K562 (cell line): Measurements from ENCODE around the gene PLCL1. TPM values are rescaled to one million over a fixed set of nuclear protein-coding genes. Genes with fewer than 3 reads are reported as not detected.

Experiments used
- ATAC-seq: fragments of 200-7000 bp; cut with Tn5 transposase; 3 replicates; pipeline ENCODE4 v1.9.1; 2020; ENCODE audit warnings: moderate library complexity
- BruUV-seq: library from RNA; stranded (reverse); fragments of 400-500 nt; replicated peaks from 2 replicates; lab custom pipeline; 2021; lab: Mats Ljungman, UMichigan
- CTCF ChIA-PET: fragments of 300-600 bp; formaldehyde crosslinking; extraction: SDS; loops from one replicate; lab custom pipeline; 2021; ENCODE audit warnings: low intra/inter-chr PET ratio; lab: Yijun Ruan, JAX
- POLR2A ChIA-PET: fragments of 300-600, 350-650 bp; sonication (Branson Sonifier 250); formaldehyde crosslinking; extraction: SDS; loops from one replicate; lab custom pipeline; 2021; ENCODE audit warnings: antibody characterized with exemption, inconsistent platforms; lab: Yijun Ruan, JAX
- DNase-seq, 4 experiments: peaks; one replicate each; pipeline versions ENCODE4 v3.0.0 to v3.0.0-alpha.2; 2011 to 2018; ENCODE audit warnings: low spot score in 3 of 4, mixed read lengths in 3 of 4; ENCODE audit errors: extremely low read depth in 1 of 4
- FAIRE-seq: peaks from 2 replicates; lab custom pipeline; 2011; peaks lifted over from hg19 to GRCh38; lab: Jason Lieb, UNC
- H2AFZ ChIP-seq: 2 replicates; pipeline ENCODE4 v1.6.0; 2011; ENCODE audit warnings: low read depth, low read length, control low read depth, inconsistent platforms
- H3K27ac ChIP-seq: fragments of 200-600 bp; 3 replicates; pipeline ENCODE4 v1.8.0; 2011; ENCODE audit warnings: low read depth, mild to moderate bottlenecking, control low read depth, inconsistent platforms, low read length, moderate library complexity, mixed read lengths; ENCODE audit errors: extremely low read depth
- H3K27me3 ChIP-seq, 2 experiments: fragments of 300-600 bp in 1 of 2; 2 replicates in 1 of 2; 3 replicates in 1 of 2; pipeline versions ENCODE4 v1.6.0 to v1.8.0; 2011; ENCODE audit warnings: inconsistent platforms in 2 of 2, low read length in 2 of 2, mild to moderate bottlenecking in 1 of 2, mixed read lengths in 1 of 2, moderate library complexity in 1 of 2; ENCODE audit not compliant: control insufficient read depth in 2 of 2, insufficient read depth in 2 of 2
- H3K36me3 ChIP-seq: fragments of 300-600 bp; 3 replicates; pipeline ENCODE4 v1.8.0; 2011; ENCODE audit warnings: mild to moderate bottlenecking, low read length, inconsistent platforms; ENCODE audit not compliant: control insufficient read depth, insufficient read depth
- H3K4me1 ChIP-seq, 2 experiments: fragments of 200-600 bp in 1 of 2; replicated peaks in 1 of 2; 2 replicates in 1 of 2; 3 replicates in 1 of 2; pipeline versions ENCODE4 v1.5.1 to v1.8.0; 2011; ENCODE audit warnings: inconsistent platforms in 2 of 2, low read length in 2 of 2, mild to moderate bottlenecking in 1 of 2, mixed read lengths in 1 of 2, moderate library complexity in 1 of 2; ENCODE audit not compliant: control insufficient read depth in 2 of 2, insufficient read depth in 2 of 2
- H3K4me2 ChIP-seq: 2 replicates; pipeline ENCODE4 v1.6.1; 2011; ENCODE audit warnings: low read length, control low read depth, inconsistent platforms, mixed read lengths; ENCODE audit not compliant: insufficient read depth
- H3K4me3 ChIP-seq: fragments of 200-600 bp; sonication (generic), shearing (Covaris generic); 2 replicates; pipeline ENCODE4 v1.5.1; 2016; ENCODE audit warnings: control low read depth, inconsistent platforms
- H3K79me2 ChIP-seq: fragments of 200-600 bp; 3 replicates; pipeline ENCODE4 v1.8.0; 2011; ENCODE audit warnings: low read length, inconsistent platforms; ENCODE audit not compliant: control insufficient read depth, insufficient read depth
- H3K9ac ChIP-seq, 2 experiments: 2 replicates each; pipeline versions ENCODE4 v1.6.0 to v1.6.1; 2011; ENCODE audit warnings: low read depth in 2 of 2, low read length in 2 of 2, control low read depth in 1 of 2, inconsistent platforms in 1 of 2, mild to moderate bottlenecking in 1 of 2, mixed read lengths in 1 of 2; ENCODE audit not compliant: insufficient read depth in 1 of 2
- H3K9me1 ChIP-seq: one replicate; pipeline ENCODE4 v1.6.0; 2011; ENCODE audit warnings: inconsistent platforms, mild to moderate bottlenecking, low read length, moderate library complexity; ENCODE audit not compliant: control insufficient read depth, insufficient read depth
- H3K9me3 ChIP-seq: replicated peaks from 2 replicates; pipeline ENCODE4 v1.5.1; 2011; ENCODE audit warnings: low read depth, low read length, inconsistent platforms; ENCODE audit not compliant: control insufficient read depth, insufficient read depth
- H4K20me1 ChIP-seq: replicated peaks from 2 replicates; pipeline ENCODE4 v1.6.1; 2011; ENCODE audit warnings: low read length, inconsistent platforms, mixed read lengths; ENCODE audit not compliant: control insufficient read depth, insufficient read depth
- ASH1L ChIP-seq: fragments of 450-650 bp; IDR thresholded peaks from 2 replicates; pipeline ENCODE4 v1.6.1; 2018; ENCODE audit warnings: borderline replicate concordance, mild to moderate bottlenecking, low read depth; ENCODE audit not compliant: partially characterized antibody
- CBFB ChIP-seq: sonication (generic); formaldehyde crosslinking; IDR thresholded peaks from 2 replicates; pipeline ENCODE4 v1.4.0; 2020; ENCODE audit warnings: mild to moderate bottlenecking, missing genetic modification reagents
- KAT7 ChIP-seq: sonication (generic); formaldehyde crosslinking; IDR thresholded peaks from 2 replicates; pipeline ENCODE4 v1.8.0; 2022; ENCODE audit warnings: missing genetic modification reagents, mild to moderate bottlenecking, borderline replicate concordance
- KAT8 ChIP-seq: fragments of 450-650 bp; IDR thresholded peaks from 2 replicates; pipeline ENCODE4 v1.6.1; 2016; ENCODE audit warnings: low read depth, mild to moderate bottlenecking
- MCM7 ChIP-seq, 2 experiments: fragments of 450-650 bp; IDR thresholded peaks; 2 replicates each; pipeline ENCODE4 v1.6.1; 2016 to 2018
- UBTF ChIP-seq, 2 experiments: IDR thresholded peaks; 2 replicates each; pipeline ENCODE4 v1.6.1; 2012; ENCODE audit warnings: improper control_type of control experiment in 2 of 2, low read depth in 2 of 2, low read length in 2 of 2, borderline replicate concordance in 1 of 2
- ZBTB8A ChIP-seq: fragments of 450-650 bp; IDR thresholded peaks from 2 replicates; pipeline ENCODE4 v1.6.1; 2018; ENCODE audit warnings: mild to moderate bottlenecking, moderate library complexity; ENCODE audit not compliant: partially characterized antibody
- ZNF212 ChIP-seq: fragments of 450-650 bp; formaldehyde crosslinking; IDR thresholded peaks from 2 replicates; pipeline ENCODE4 v1.4.0; 2020; ENCODE audit warnings: mild to moderate bottlenecking
- WGBS: fragments of 100-300 bp; shearing (Covaris generic); methylation state at CpG from one replicate; pipeline ENCODE4 v1.1.6; 2016; ENCODE audit warnings: low coverage, mixed read lengths; ENCODE audit not compliant: insufficient coverage; ENCODE audit errors: missing lambda C conversion rate; 5-methylcytosine and 5-hydroxymethylcytosine counted together
- in situ Hi-C: fragments of 300-500 bp; cut with MboI; formaldehyde crosslinking; loops from 4 replicates; pipeline ENCODE4 v1.15.0; 2018; ENCODE audit warnings: inconsistent platforms, mixed read lengths
- intact Hi-C: fragments of 100-400 bp; cut with micrococcal nuclease; formaldehyde crosslinking; loops from 2 replicates; pipeline ENCODE4 v1.14.2; 2022
- polyA plus RNA-seq, 8 experiments: library from polyadenylated mRNA; depleted of rRNA in 4 of 8; stranded (reverse) in 5 of 8; unstranded in 3 of 8; fragments of >200 nt; fragmentation: Nextera tagmentation in 2 of 8; fragmentation: Illumina TruSeq in 1 of 8; extraction: Ambion mirVana in 2 of 8; extraction: Trizol in 1 of 8; gene quantifications; 2 replicates each; pipeline versions ENCODE4 v1.2.1 to v1.2.3, GENCODE V29; 2011 to 2014; ENCODE audit warnings: inconsistent platforms in 1 of 8, missing spikeins in 1 of 8
- total RNA-seq, 7 experiments: library from RNA; depleted of rRNA in 6 of 7; stranded (reverse); fragments of >200 nt in 6 of 7; fragmentation: Illumina TruSeq in 2 of 7; extraction: Trizol in 2 of 7; gene quantifications; 2 replicates each; pipeline versions ENCODE4 v1.2.1 to v1.2.3, GENCODE V29; 2011 to 2021; ENCODE audit warnings: low replicate concordance in 1 of 7
- TF ChIP-seq, protein P1 (sequence below): fragments of 200-800 bp; sonication (Bioruptor generic); IDR thresholded peaks from 2 replicates; pipeline ENCODE4 v1.6.1; 2017; ENCODE audit warnings: missing genetic modification characterization, missing compliant biosample characterization
- TF ChIP-seq, protein P2 (sequence below): fragments of 450-650 bp; IDR thresholded peaks from 2 replicates; pipeline ENCODE4 v1.6.1; 2017; ENCODE audit warnings: antibody characterized with exemption, mild to moderate bottlenecking

Gene PLCL1
- total and polyA plus RNA-seq, 9 of the 15 experiments (the other 6 are each of a cell fraction or from before 2014, with no cell fraction given): 2.0 to 17.7 (median 8.6) TPM

- intact Hi-C loops: no loop called here
- Histone ChIP-seq H3K4me2 (no peak overlapping the region), H2AFZ (no peak overlapping the region), H3K9me3 (peaks cover 4% of the 10 kb centered on the region), H3K27me3 (no peaks in the 10 kb centered on the region), H3K4me1 (peaks cover 0 to 11% of the 10 kb centered on the region in 2 experiments; a peak in 4 of 5 replicates), H3K79me2 (peaks cover 87% of the 10 kb centered on the region), H3K9me1 (no peaks in the 10 kb centered on the region), H3K27ac (no peak overlapping the region), H3K9ac (no peak overlapping the region), H3K36me3 (peaks cover 7% of the 10 kb centered on the region; the same call in 2 of the 3 replicates), H4K20me1 (no peaks in the 10 kb centered on the region), H3K4me3 (no peak overlapping the region)
- TF ChIP-seq, protein P1, sequence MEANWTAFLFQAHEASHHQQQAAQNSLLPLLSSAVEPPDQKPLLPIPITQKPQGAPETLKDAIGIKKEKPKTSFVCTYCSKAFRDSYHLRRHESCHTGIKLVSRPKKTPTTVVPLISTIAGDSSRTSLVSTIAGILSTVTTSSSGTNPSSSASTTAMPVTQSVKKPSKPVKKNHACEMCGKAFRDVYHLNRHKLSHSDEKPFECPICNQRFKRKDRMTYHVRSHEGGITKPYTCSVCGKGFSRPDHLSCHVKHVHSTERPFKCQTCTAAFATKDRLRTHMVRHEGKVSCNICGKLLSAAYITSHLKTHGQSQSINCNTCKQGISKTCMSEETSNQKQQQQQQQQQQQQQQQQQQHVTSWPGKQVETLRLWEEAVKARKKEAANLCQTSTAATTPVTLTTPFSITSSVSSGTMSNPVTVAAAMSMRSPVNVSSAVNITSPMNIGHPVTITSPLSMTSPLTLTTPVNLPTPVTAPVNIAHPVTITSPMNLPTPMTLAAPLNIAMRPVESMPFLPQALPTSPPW (CRISPR knock-in tag): no peak
- TF ChIP-seq, protein P2, sequence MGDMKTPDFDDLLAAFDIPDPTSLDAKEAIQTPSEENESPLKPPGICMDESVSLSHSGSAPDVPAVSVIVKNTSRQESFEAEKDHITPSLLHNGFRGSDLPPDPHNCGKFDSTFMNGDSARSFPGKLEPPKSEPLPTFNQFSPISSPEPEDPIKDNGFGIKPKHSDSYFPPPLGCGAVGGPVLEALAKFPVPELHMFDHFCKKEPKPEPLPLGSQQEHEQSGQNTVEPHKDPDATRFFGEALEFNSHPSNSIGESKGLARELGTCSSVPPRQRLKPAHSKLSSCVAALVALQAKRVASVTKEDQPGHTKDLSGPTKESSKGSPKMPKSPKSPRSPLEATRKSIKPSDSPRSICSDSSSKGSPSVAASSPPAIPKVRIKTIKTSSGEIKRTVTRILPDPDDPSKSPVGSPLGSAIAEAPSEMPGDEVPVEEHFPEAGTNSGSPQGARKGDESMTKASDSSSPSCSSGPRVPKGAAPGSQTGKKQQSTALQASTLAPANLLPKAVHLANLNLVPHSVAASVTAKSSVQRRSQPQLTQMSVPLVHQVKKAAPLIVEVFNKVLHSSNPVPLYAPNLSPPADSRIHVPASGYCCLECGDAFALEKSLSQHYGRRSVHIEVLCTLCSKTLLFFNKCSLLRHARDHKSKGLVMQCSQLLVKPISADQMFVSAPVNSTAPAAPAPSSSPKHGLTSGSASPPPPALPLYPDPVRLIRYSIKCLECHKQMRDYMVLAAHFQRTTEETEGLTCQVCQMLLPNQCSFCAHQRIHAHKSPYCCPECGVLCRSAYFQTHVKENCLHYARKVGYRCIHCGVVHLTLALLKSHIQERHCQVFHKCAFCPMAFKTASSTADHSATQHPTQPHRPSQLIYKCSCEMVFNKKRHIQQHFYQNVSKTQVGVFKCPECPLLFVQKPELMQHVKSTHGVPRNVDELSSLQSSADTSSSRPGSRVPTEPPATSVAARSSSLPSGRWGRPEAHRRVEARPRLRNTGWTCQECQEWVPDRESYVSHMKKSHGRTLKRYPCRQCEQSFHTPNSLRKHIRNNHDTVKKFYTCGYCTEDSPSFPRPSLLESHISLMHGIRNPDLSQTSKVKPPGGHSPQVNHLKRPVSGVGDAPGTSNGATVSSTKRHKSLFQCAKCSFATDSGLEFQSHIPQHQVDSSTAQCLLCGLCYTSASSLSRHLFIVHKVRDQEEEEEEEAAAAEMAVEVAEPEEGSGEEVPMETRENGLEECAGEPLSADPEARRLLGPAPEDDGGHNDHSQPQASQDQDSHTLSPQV: no peak
- TF ChIP-seq UBTF (IDR thresholded peaks at IDR 0.05; ENCODE audit: borderline replicate concordance in 1 of 2, low read depth in 2 of 2, low read length in 2 of 2): no peak
- TF ChIP-seq ZNF212 (CRISPR knock-in tag): no peak
- TF ChIP-seq KAT8: no peak
- TF ChIP-seq ASH1L: no peak
- no peak for TF ChIP-seq KAT7 (CRISPR knock-in tag)
- no peak for TF ChIP-seq MCM7 (IDR thresholded peaks at IDR 0.05)
- no peak for TF ChIP-seq CBFB (CRISPR knock-in tag)
- TF ChIP-seq ZBTB8A: no peak
- in situ Hi-C loops: no loop called here
- FAIRE-seq (no peak), DNase-seq (no peak), ATAC-seq (no peak)
- BruUV-seq: no TSS peak
- 79% methylated on average over 3 of the region's 3 CpGs for WGBS
- ChIA-PET CTCF (no interaction called here), POLR2A (interaction anchor here (1.6 kb wide), 1 partner anchor 14 kb away, joined by 6 read pairs; no protein-coding TSS in a partner anchor)
Measured at GRCh38 chr2:197879812-197880408, 75.5 kb downstream of the PLCL1 start.
